H1 (cell line): ENCODE results near the gene TAOK1. TPM values are rescaled to one million over a fixed set of nuclear protein-coding genes. Genes with fewer than 3 reads are reported as not detected.

ENCODE experiments used
- CTCF ChIA-PET: fragments of 300-600 bp; sonication (Branson Sonifier 250); formaldehyde crosslinking; loops from one replicate; lab custom pipeline; 2021; ENCODE audit not compliant: partially characterized antibody; lab: Charles Lee
- POLR2A ChIA-PET: fragments of 300-600 bp; sonication (Branson Sonifier 250); formaldehyde crosslinking; loops from one replicate; lab custom pipeline; 2021; ENCODE audit warnings: inconsistent platforms; ENCODE audit not compliant: partially characterized antibody; lab: Charles Lee
- DNase-seq, 2 experiments: peaks; one replicate each; pipeline versions ENCODE4 v3.0.0 to v3.0.0-alpha.2; 2010 to 2022; ENCODE audit warnings: low spot score in 2 of 2, low read depth in 1 of 2, mixed read lengths in 1 of 2
- FAIRE-seq: peaks from 2 replicates; lab custom pipeline; 2011; peaks lifted over from hg19 to GRCh38; lab: Jason Lieb, UNC
- H2AFZ ChIP-seq: 2 replicates; pipeline ENCODE4 v1.8.1; 2012; ENCODE audit warnings: low read length, inconsistent platforms
- H2AK5ac ChIP-seq: 2 replicates; pipeline ENCODE4 v1.6.1; 2013; ENCODE audit warnings: low read depth, low read length
- H2BK120ac ChIP-seq: replicated peaks from 2 replicates; pipeline ENCODE3; 2013; ENCODE audit warnings: low read depth, low read length, inconsistent platforms
- H2BK12ac ChIP-seq: 2 replicates; pipeline ENCODE4 v1.6.1; 2013; ENCODE audit warnings: low read depth, low read length
- H2BK15ac ChIP-seq: 2 replicates; pipeline ENCODE4 v1.6.1; 2013; ENCODE audit warnings: low read length
- H2BK20ac ChIP-seq: 2 replicates; pipeline ENCODE4 v1.6.1; 2013; ENCODE audit warnings: low read length
- H2BK5ac ChIP-seq: 2 replicates; pipeline ENCODE4 v1.6.1; 2013; ENCODE audit warnings: low read depth, low read length
- H3K14ac ChIP-seq: 2 replicates; pipeline ENCODE4 v1.6.1; 2013; ENCODE audit warnings: inconsistent platforms; ENCODE audit not compliant: insufficient read length
- H3K18ac ChIP-seq: 2 replicates; pipeline ENCODE4 v1.6.1; 2013; ENCODE audit warnings: low read length; ENCODE audit errors: extremely low read depth
- H3K23ac ChIP-seq: 2 replicates; pipeline ENCODE4 v1.6.1; 2013; ENCODE audit warnings: inconsistent platforms; ENCODE audit not compliant: insufficient read length
- H3K23me2 ChIP-seq: 2 replicates; pipeline ENCODE4 v1.6.1; 2013; ENCODE audit warnings: low read depth, low read length
- H3K27ac ChIP-seq: 2 replicates; pipeline ENCODE4 v1.6.1; 2011; ENCODE audit warnings: low read depth, low read length, inconsistent platforms
- H3K27me3 ChIP-seq, 4 experiments: replicated peaks in 1 of 4; 1 replicate in 1 of 4; 2 replicates in 3 of 4; pipeline versions ENCODE4 v1.6.1 to v1.8.1; 2011 to 2013; ENCODE audit warnings: low read length in 3 of 4, mild to moderate bottlenecking in 3 of 4, inconsistent platforms in 2 of 4, mixed read lengths in 2 of 4, moderate library complexity in 1 of 4; ENCODE audit not compliant: control insufficient read depth in 3 of 4, insufficient read depth in 3 of 4; ENCODE audit errors: extremely low read depth in 1 of 4
- H3K36me3 ChIP-seq, 4 experiments: 2 replicates each; pipeline versions ENCODE4 v1.6.1 to v1.8.1; 2011 to 2013; ENCODE audit warnings: mild to moderate bottlenecking in 4 of 4, low read length in 3 of 4, moderate library complexity in 2 of 4, control low read depth in 1 of 4, inconsistent platforms in 1 of 4; ENCODE audit not compliant: insufficient read depth in 4 of 4, control insufficient read depth in 2 of 4
- H3K4ac ChIP-seq: replicated peaks from 2 replicates; pipeline ENCODE3; 2013; ENCODE audit warnings: low read length, low read depth, mixed read lengths, inconsistent platforms; ENCODE audit not compliant: insufficient read length
- H3K4me1 ChIP-seq, 4 experiments: replicated peaks in 1 of 4; 1 replicate in 1 of 4; 2 replicates in 3 of 4; pipeline versions ENCODE4 v1.6.1 to v1.8.1; 2011 to 2013; ENCODE audit warnings: low read length in 3 of 4, inconsistent platforms in 2 of 4, mixed read lengths in 1 of 4; ENCODE audit not compliant: insufficient read depth in 4 of 4, control insufficient read depth in 3 of 4
- H3K4me2 ChIP-seq, 2 experiments: 2 replicates each; pipeline versions ENCODE4 v1.6.1 to v1.8.1; 2011 to 2013; ENCODE audit warnings: low read depth in 2 of 2, low read length in 2 of 2, control low read depth in 1 of 2, inconsistent platforms in 1 of 2, mild to moderate bottlenecking in 1 of 2; ENCODE audit not compliant: insufficient read depth in 1 of 2
- H3K4me3 ChIP-seq, 4 experiments: fragments of 200-600, 300-600 bp in 1 of 4; sonication (generic), shearing (Covaris generic), sonication (Bioruptor Twin) in 1 of 4; 2 replicates each; pipeline versions ENCODE4 v1.5.1 to v1.8.1; 2011 to 2016; ENCODE audit warnings: low read length in 4 of 4, low read depth in 3 of 4, control low read depth in 2 of 4, inconsistent platforms in 2 of 4, mild to moderate bottlenecking in 2 of 4, mixed read lengths in 1 of 4, moderate library complexity in 1 of 4; ENCODE audit not compliant: insufficient read depth in 2 of 4; ENCODE audit errors: extremely low read depth in 1 of 4
- H3K56ac ChIP-seq: replicated peaks from 2 replicates; pipeline ENCODE3; 2013; ENCODE audit warnings: low read depth, mild to moderate bottlenecking, mixed read lengths, low read length, inconsistent platforms; ENCODE audit not compliant: insufficient read length
- H3K79me1 ChIP-seq: 2 replicates; pipeline ENCODE4 v1.6.1; 2013; ENCODE audit warnings: low read depth, low read length, control low read depth
- H3K79me2 ChIP-seq, 2 experiments: 2 replicates each; pipeline versions ENCODE4 v1.6.1 to v1.8.1; 2012 to 2013; ENCODE audit warnings: low read length in 2 of 2, mild to moderate bottlenecking in 2 of 2, inconsistent platforms in 1 of 2; ENCODE audit not compliant: insufficient read depth in 2 of 2, control insufficient read depth in 1 of 2
- H3K9ac ChIP-seq, 4 experiments: replicated peaks in 1 of 4; 1 replicate in 1 of 4; 2 replicates in 3 of 4; pipeline versions ENCODE4 v1.6.1 to v1.8.1; 2011 to 2013; ENCODE audit warnings: low read depth in 3 of 4, low read length in 3 of 4, control low read depth in 2 of 4, mild to moderate bottlenecking in 2 of 4, moderate library complexity in 2 of 4, inconsistent platforms in 1 of 4; ENCODE audit errors: extremely low read depth in 1 of 4
- H3K9me3 ChIP-seq, 2 experiments: 2 replicates each; pipeline versions ENCODE4 v1.6.1 to v1.8.1; 2012 to 2013; ENCODE audit warnings: mild to moderate bottlenecking in 2 of 2, moderate library complexity in 2 of 2, control low read depth in 1 of 2, inconsistent platforms in 1 of 2, low read depth in 1 of 2, low read length in 1 of 2, mixed read lengths in 1 of 2; ENCODE audit not compliant: insufficient read depth in 2 of 2
- H4K20me1 ChIP-seq, 2 experiments: replicated peaks in 1 of 2; 2 replicates each; pipeline versions ENCODE3 to v1.8.1; 2011 to 2013; ENCODE audit warnings: inconsistent platforms in 2 of 2, low read length in 2 of 2, mild to moderate bottlenecking in 1 of 2; ENCODE audit not compliant: insufficient read depth in 2 of 2, control insufficient read depth in 1 of 2
- H4K5ac ChIP-seq: 2 replicates; pipeline ENCODE4 v1.6.1; 2013; ENCODE audit warnings: low read length, low read depth, mixed read lengths, inconsistent platforms; ENCODE audit not compliant: insufficient read length
- H4K8ac ChIP-seq: 2 replicates; pipeline ENCODE4 v1.8.0; 2013; ENCODE audit warnings: mild to moderate bottlenecking, moderate library complexity, low read length, inconsistent platforms; ENCODE audit not compliant: insufficient read depth; ENCODE audit errors: extremely low read depth
- H4K91ac ChIP-seq: replicated peaks from 2 replicates; pipeline ENCODE3; 2013; ENCODE audit warnings: low read length, mixed read lengths, inconsistent platforms; ENCODE audit not compliant: insufficient read length
- ASH2L ChIP-seq: fragments of 200-600, 300-600 bp; sonication (generic); IDR thresholded peaks from one replicate; pipeline ENCODE4 v1.7.1; 2017; ENCODE audit warnings: low read length
- GTF2F1 ChIP-seq: IDR thresholded peaks from 2 replicates; pipeline ENCODE4 v1.6.1; 2012; ENCODE audit warnings: low read depth, low read length, improper control_type of control experiment, borderline replicate concordance
- HDAC2 ChIP-seq, 2 experiments: fragments of 300-600 bp in 1 of 2; sonication (generic) in 1 of 2; IDR thresholded peaks; 2 replicates each; pipeline ENCODE4 v1.6.1; 2011 to 2012; ENCODE audit warnings: low read depth in 2 of 2, low read length in 2 of 2, mild to moderate bottlenecking in 2 of 2, moderate library complexity in 2 of 2, borderline replicate concordance in 1 of 2, inconsistent platforms in 1 of 2
- HDAC6 ChIP-seq: IDR thresholded peaks from one replicate; pipeline ENCODE4 v1.7.1; 2012; ENCODE audit warnings: low read depth, mild to moderate bottlenecking, inconsistent platforms, low read length, moderate library complexity
- TAF1 ChIP-seq: IDR thresholded peaks from 2 replicates; pipeline ENCODE4 v1.6.1; 2011; ENCODE audit warnings: mild to moderate bottlenecking, low read depth, low read length
- TBP ChIP-seq: IDR thresholded peaks from 2 replicates; pipeline ENCODE4 v1.6.1; 2011; ENCODE audit warnings: low read depth, low read length, improper control_type of control experiment
- WGBS, 2 experiments: shearing (Covaris generic) in 1 of 2; methylation state at CpG; one replicate each; pipeline versions ENCODE4 v1.1.6 to v1.1.7; 2013 to 2015; ENCODE audit warnings: low lambda C conversion rate in 2 of 2, mixed read lengths in 2 of 2, inconsistent platforms in 1 of 2, low coverage in 1 of 2, missing lambda C conversion rate in 1 of 2; ENCODE audit not compliant: insufficient replicate concordance in 2 of 2, insufficient coverage in 1 of 2, insufficient read length in 1 of 2; ENCODE audit errors: extremely low coverage in 1 of 2, missing lambda C conversion rate in 1 of 2; 5-methylcytosine and 5-hydroxymethylcytosine counted together
- polyA plus RNA-seq, 7 experiments: library from polyadenylated mRNA; depleted of rRNA in 3 of 7; stranded (reverse) in 5 of 7; unstranded in 2 of 7; fragments of >200 nt in 5 of 7; fragments of 200-250 nt in 2 of 7; gene quantifications; 1 replicate in 5 of 7; 2 replicates in 1 of 7; 4 replicates in 1 of 7; pipeline versions ENCODE4 v1.2.1 to v1.2.3, GENCODE V29; 2011 to 2013; ENCODE audit warnings: missing spikeins in 2 of 7, mixed read lengths in 2 of 7
- total RNA-seq: library from RNA; stranded (reverse); fragmentation: NEBNext Ultra II Directional; extraction: Animal tissue kit (Norgen Biotek cat#: 25700); gene quantifications from 2 replicates; pipeline ENCODE4 v1.2.1, GENCODE V29; 2021
- TF ChIP-seq, protein P1 (sequence below), 3 experiments: IDR thresholded peaks; 1 replicate in 2 of 3; 2 replicates in 1 of 3; pipeline versions ENCODE4 v1.5.1 to v1.6.1; 2011; ENCODE audit warnings: low read length in 3 of 3, mild to moderate bottlenecking in 3 of 3, inconsistent platforms in 2 of 3, low read depth in 1 of 3, moderate library complexity in 1 of 3; ENCODE audit not compliant: insufficient read depth in 1 of 3; ENCODE audit errors: control extremely low read depth in 1 of 3

TAOK1 gene
- total and polyA plus RNA-seq, 2 of the 8 experiments (the other 6 are each of a cell fraction or from before 2014, with no cell fraction given) = 12.2 to 90.6 TPM

GRCh38 chr17:29589524-29590410 is 199.6 kb downstream of the TAOK1 start, which contains the start of gene GIT1:
TSS of gene GIT1 (minus strand) at chr17:29589648. CDS start at chr17:29589378, 270 bp downstream.
- Histone ChIP-seq H2BK15ac (peak within 1 kb of the TSS; percentile 97), H3K56ac (peak within 1 kb of the TSS; percentile 65), H3K4me2 (peak within 1 kb of the TSS; percentile 93 to 95), H2AK5ac (no peak within 1 kb of the TSS; the same call in 1 of the 2 replicates), H3K79me1 (peaks cover 18% of the 10 kb centered on the region), H3K4me1 (peaks cover 4 to 45% (median 38%) of the 10 kb centered on the region in 4 experiments), H3K9me3 (no peaks in the 10 kb centered on the region), H4K5ac (peak within 1 kb of the TSS; percentile 45), H3K14ac (no peak within 1 kb of the TSS), H3K36me3 (no peaks in the 10 kb centered on the region), H2BK20ac (0 out of 2 replicates have a peak within 1 kb of the TSS, but pooled peaks have one; percentile 61), H2BK12ac (peak within 1 kb of the TSS; percentile 68; the same call in 1 of the 2 replicates), H3K79me2 (peaks cover 0 to 37% of the 10 kb centered on the region in 2 experiments; a peak in 2 of 4 replicates), H2BK5ac (peak within 1 kb of the TSS; percentile 57; the same call in 1 of the 2 replicates), H3K9ac (peak within 1 kb of the TSS in 2 of 4 experiments; percentile 18 to 29; a peak in 4 of 7 replicates), H4K8ac (peak within 1 kb of the TSS; percentile 28; the same call in 1 of the 2 replicates), H3K4me3 (peak within 1 kb of the TSS; percentile 64 to 82 (median 75)), H4K20me1 (peaks cover 15 to 30% of the 10 kb centered on the region in 2 experiments), H2BK120ac (peak within 1 kb of the TSS; percentile 1), H3K27me3 (peaks cover 0 to 6% (median 5%) of the 10 kb centered on the region in 4 experiments; a peak in 2 of 7 replicates), H3K23ac (no peak within 1 kb of the TSS), H3K18ac (peak within 1 kb of the TSS; percentile 78), H2AFZ (no peak within 1 kb of the TSS), H3K4ac (peak within 1 kb of the TSS; percentile 97), H4K91ac (peak within 1 kb of the TSS; percentile 75), H3K27ac (no peak within 1 kb of the TSS), H3K23me2 (peaks cover 36% of the 10 kb centered on the region; the same call in 1 of the 2 replicates)
- FAIRE-seq (no peak), DNase-seq (peak in 1 of 2 experiments; percentile 87)
- POLR2A ChIA-PET = interaction anchor here (1.5 to 3.6 kb wide), 4 partner anchors 8 to 22 kb away, joined by 3 to 19 read pairs (median 6); partner anchors contain the start of gene TP53I13
- CTCF ChIA-PET = interaction anchor here (2.0 to 5.0 kb wide), 4 partner anchors 11 to 25 kb away, joined by 12 to 167 read pairs (median 54); partner anchors contain the start of gene TP53I13
- WGBS, 2 experiments = 26% methylated on average over 22 of the region's 70 CpGs; no CpG with 5 or more reads in 1 of the 2 experiments
- TF ChIP-seq TBP (no peak), HDAC2 (IDR thresholded peaks at IDR 0.05; ENCODE audit: borderline replicate concordance in 1 of 2, low read depth in 2 of 2, low read length in 2 of 2) (no peak), ASH2L (no peak), TAF1 (no peak), HDAC6 (no peak), GTF2F1 (no peak)
- TF ChIP-seq, protein P1, sequence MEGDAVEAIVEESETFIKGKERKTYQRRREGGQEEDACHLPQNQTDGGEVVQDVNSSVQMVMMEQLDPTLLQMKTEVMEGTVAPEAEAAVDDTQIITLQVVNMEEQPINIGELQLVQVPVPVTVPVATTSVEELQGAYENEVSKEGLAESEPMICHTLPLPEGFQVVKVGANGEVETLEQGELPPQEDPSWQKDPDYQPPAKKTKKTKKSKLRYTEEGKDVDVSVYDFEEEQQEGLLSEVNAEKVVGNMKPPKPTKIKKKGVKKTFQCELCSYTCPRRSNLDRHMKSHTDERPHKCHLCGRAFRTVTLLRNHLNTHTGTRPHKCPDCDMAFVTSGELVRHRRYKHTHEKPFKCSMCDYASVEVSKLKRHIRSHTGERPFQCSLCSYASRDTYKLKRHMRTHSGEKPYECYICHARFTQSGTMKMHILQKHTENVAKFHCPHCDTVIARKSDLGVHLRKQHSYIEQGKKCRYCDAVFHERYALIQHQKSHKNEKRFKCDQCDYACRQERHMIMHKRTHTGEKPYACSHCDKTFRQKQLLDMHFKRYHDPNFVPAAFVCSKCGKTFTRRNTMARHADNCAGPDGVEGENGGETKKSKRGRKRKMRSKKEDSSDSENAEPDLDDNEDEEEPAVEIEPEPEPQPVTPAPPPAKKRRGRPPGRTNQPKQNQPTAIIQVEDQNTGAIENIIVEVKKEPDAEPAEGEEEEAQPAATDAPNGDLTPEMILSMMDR (IDR thresholded peaks at IDR 0.05; ENCODE audit: control extremely low read depth in 1 of 3, insufficient read depth in 1 of 3, low read depth in 1 of 3, low read length in 3 of 3) = peak in 1 of 3 experiments; percentile 13; a peak in 1 of 4 replicates
